ENCODE results near the gene AKAIN1. TPM values are rescaled to one million over a fixed set of nuclear protein-coding genes. Genes with fewer than 3 reads are reported as not detected.

AKAIN1 gene
- total RNA-seq, 1 donor from 2014 or later = not detected

- H3K4me1 ChIP-seq = no peaks in the 10 kb centered on the region
- no peak for TF ChIP-seq CTCF (IDR thresholded peaks at IDR 0.05; ENCODE audit: borderline replicate concordance)
- intact Hi-C loops (cut with micrococcal nuclease) = no loop called here
- H3K9me3 ChIP-seq (replicated peaks) = peaks cover 18% of the 10 kb centered on the region
- no peak overlapping the region for H3K27ac ChIP-seq (replicated peaks)
- no peaks in the 10 kb centered on the region for H3K27me3 ChIP-seq (ENCODE audit: low read depth)
- no peaks in the 10 kb centered on the region for H3K36me3 ChIP-seq
- DNase-seq = no peak
- no peak overlapping the region for H3K4me3 ChIP-seq
Measured at GRCh38 chr18:5097116-5097703, 99.8 kb downstream of the AKAIN1 start.

GRCh38 chr18:5095239-5095638 lies 101.8 kb downstream of the AKAIN1 start:
- Histone ChIP-seq H3K4me3 (no peak overlapping the region), H3K27ac (replicated peaks) (no peak overlapping the region), H3K36me3 (no peaks in the 10 kb centered on the region), H3K4me1 (no peaks in the 10 kb centered on the region), H3K9me3 (replicated peaks) (peaks cover 24% of the 10 kb centered on the region), H3K27me3 (ENCODE audit: low read depth) (no peaks in the 10 kb centered on the region)
- intact Hi-C loops (cut with micrococcal nuclease) = no loop called here
- no peak for TF ChIP-seq CTCF (IDR thresholded peaks at IDR 0.05; ENCODE audit: borderline replicate concordance)
- DNase-seq = no peak

- no peak for TF ChIP-seq CTCF (IDR thresholded peaks at IDR 0.05; ENCODE audit: borderline replicate concordance)
- no peaks in the 10 kb centered on the region for H3K27me3 ChIP-seq (ENCODE audit: low read depth)
- peaks cover 36% of the 10 kb centered on the region for H3K9me3 ChIP-seq (replicated peaks)
- no peak overlapping the region for H3K4me3 ChIP-seq
- H3K27ac ChIP-seq (replicated peaks) = no peak overlapping the region
- H3K36me3 ChIP-seq = no peaks in the 10 kb centered on the region
- intact Hi-C loops (cut with micrococcal nuclease) = no loop called here
- DNase-seq = no peak
- no peaks in the 10 kb centered on the region for H3K4me1 ChIP-seq
Measured at GRCh38 chr18:5093902-5094301, 103.2 kb downstream of the AKAIN1 start.

Other genes starting within 250 kb of the AKAIN1 start
- gene ZBTB14, start 98.5 kb upstream of the AKAIN1 start, total RNA-seq = 9.0 TPM